A673 (cell line): ENCODE data around the gene SLIT3.

Experiments used
- EZH2 ChIP-seq: fragments of 200-600 bp; sonication (generic); IDR thresholded peaks from 2 replicates; pipeline ENCODE4 v1.6.1; 2017; ENCODE audit warnings: borderline replicate concordance, low read depth, mild to moderate bottlenecking, mixed read lengths, antibody characterized with exemption, low read length; ENCODE audit not compliant: poor library complexity, severe bottlenecking
- TF ChIP-seq, protein P1 (sequence below): fragments of 300-800, 200-600 bp; sonication (generic); conservative IDR thresholded peaks from 2 replicates; pipeline ENCODE4 v1.5.1; 2017; ENCODE audit warnings: low read depth, mild to moderate bottlenecking, antibody characterized with exemption, low read length, moderate library complexity, mixed read lengths

DNA sequence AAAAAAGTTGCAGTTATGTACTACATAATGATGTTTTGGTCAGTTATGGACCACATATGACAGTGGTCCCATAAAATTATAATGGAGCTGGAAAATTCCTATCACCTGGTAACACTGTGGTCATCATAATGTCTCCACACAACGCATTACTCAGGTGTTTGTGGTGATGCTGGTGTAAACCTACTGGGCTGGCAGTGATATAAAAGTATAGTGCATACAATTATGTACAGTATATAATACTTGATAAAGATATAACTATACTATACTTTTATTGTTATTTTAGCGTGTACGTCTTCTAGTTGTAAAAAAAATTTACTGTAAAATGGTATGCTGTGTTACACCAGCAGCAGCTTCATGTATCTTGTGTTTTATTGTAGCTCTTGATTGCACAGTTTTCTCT lies 655.7 kb downstream of the SLIT3 start:
- no peak for TF ChIP-seq EZH2
- TF ChIP-seq, protein P1, sequence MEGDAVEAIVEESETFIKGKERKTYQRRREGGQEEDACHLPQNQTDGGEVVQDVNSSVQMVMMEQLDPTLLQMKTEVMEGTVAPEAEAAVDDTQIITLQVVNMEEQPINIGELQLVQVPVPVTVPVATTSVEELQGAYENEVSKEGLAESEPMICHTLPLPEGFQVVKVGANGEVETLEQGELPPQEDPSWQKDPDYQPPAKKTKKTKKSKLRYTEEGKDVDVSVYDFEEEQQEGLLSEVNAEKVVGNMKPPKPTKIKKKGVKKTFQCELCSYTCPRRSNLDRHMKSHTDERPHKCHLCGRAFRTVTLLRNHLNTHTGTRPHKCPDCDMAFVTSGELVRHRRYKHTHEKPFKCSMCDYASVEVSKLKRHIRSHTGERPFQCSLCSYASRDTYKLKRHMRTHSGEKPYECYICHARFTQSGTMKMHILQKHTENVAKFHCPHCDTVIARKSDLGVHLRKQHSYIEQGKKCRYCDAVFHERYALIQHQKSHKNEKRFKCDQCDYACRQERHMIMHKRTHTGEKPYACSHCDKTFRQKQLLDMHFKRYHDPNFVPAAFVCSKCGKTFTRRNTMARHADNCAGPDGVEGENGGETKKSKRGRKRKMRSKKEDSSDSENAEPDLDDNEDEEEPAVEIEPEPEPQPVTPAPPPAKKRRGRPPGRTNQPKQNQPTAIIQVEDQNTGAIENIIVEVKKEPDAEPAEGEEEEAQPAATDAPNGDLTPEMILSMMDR, result no peak
